Stimulated activated CD4-positive, alpha-beta T cell treated with anti-CD3 and anti-CD28 coated beads, Interleukin-4, amount 100 ng/mL, for 4 hours (primary cell): Measurements from ENCODE around the gene SPAST.
"Not testable (repeated sequence)": the region's sequence is repeated elsewhere in the genome, so short reads cannot be mapped to it uniquely, and the experiment has no call there.

Experiments
- DNase-seq, 2 experiments: peaks; one replicate each; pipeline ENCODE4 v3.0.0-alpha.2; 2020

Gene SPAST

GRCh38 chr2:32128636-32129035 lies 65.3 kb downstream of the SPAST start:
- DNase-seq, result no peak

GRCh38 chr2:32129086-32129485 lies 65.7 kb downstream of the SPAST start:
- no peak for DNase-seq

GRCh38 chr2:32135409-32135808 lies 72.1 kb downstream of the SPAST start:
- no peak for DNase-seq

DNA sequence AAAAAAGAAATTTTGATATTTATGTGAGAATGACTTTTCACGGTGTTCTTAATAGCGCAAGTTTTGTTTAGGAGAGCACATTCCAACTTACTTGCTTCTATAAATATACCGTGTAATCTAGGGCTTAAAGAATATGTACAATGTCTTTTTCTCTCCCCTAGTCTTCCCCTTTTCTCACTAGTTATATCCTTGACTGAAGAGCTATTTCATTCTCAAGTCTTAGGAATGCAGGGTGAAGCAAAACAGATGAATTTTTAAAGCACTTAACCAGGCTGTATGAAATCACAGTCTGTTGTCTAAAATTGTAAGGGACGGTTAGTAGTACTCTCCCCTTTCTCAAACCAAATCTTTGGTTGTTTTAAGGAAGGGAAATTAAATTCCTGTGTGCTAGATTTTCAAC lies 72.7 kb downstream of the SPAST start:
- DNase-seq, result no peak

DNA sequence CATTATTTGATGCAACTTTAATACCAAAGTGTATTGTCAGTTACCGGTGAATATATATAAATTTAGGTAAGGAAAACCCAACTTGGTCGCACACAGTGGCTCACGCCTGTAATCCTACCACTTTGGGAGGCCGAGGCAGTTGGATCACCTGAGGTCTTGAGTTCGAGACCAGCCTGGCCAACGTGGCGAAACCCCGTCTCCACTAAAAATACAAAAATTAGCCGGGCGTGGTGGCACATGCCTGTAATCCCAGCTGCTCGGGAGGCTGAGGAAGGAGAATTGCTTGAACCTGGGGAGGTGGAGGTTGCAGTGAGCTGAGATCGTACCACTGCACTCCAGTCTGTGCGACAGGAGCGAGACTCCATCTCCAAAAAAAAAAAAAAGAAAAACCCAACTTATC lies 88.2 kb downstream of the SPAST start:
- DNase-seq, result not testable (repeated sequence)

- DNase-seq, result no peak
Measured at GRCh38 chr2:32159678-32160077, 96.3 kb downstream of the SPAST start.

DNA sequence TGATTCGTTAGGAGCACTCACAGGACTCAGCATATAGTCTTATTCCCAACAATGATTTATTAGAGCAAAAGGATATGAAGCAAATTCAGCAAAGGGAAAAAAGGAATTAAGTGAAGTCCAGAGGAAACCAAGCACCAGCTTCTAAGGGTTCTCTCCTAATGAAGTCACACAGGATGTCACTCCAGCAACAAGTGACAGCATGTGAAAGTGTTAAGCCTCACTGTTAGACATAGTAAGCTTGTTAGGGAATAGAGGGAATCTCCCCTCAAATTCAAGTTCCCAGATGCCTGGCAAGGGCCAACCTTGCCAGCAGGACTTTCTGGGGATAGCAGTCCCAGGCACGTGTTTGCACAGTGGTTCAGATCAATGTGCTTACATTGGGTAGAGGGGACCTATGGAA lies 97.9 kb downstream of the SPAST start:
- no peak for DNase-seq

DNA sequence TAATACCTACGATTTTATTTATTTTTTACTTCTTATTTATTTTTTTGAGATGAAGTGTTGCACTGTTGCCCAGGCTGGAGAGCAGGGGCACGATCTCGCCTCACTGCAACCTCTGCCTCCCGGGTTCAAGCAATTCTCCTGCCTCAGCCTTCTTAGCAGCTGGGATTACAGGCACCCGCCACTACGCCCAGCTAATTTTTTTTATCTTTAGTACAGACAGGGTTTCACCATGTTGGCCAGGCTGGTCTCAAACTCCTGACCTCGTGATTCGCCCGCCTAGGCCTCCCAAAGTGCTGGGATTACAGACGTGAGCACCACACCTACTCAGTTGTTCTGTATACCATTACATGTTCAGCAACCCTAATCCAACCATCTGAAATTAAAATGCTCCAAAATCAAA lies 100.9 kb downstream of the SPAST start:
- not testable (repeated sequence) for DNase-seq

GRCh38 chr2:32165027-32165347 lies 101.6 kb downstream of the SPAST start:
- DNase-seq, result not testable (repeated sequence)

DNA sequence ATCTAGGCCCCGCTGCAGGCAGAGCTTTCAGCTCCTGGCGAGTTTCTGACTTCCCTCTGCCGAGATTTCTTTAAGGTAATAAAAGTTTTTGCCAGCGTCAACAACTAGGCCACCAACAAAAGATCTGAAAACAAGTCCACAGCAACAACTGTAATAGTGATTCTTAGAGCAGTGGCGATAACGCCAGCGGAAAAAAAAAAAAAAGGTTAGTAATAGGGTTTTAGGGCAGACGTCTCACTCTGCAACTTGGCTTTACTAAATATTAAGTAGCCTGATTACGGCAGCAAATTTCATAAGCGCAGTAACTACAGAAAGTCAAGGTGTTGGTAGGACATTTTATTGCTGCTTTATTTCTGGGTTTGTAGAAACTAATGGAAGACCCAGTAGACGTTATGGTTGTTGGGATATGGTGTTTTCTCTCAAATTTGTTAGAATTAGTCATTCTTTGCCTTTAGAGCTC lies 102.8 kb downstream of the SPAST start:
- no peak for DNase-seq

GRCh38 chr2:32168513-32168912 lies 105.2 kb downstream of the SPAST start:
- no peak for DNase-seq

- DNase-seq, result no peak
Measured at GRCh38 chr2:32172870-32173269, 109.5 kb downstream of the SPAST start.

DNA sequence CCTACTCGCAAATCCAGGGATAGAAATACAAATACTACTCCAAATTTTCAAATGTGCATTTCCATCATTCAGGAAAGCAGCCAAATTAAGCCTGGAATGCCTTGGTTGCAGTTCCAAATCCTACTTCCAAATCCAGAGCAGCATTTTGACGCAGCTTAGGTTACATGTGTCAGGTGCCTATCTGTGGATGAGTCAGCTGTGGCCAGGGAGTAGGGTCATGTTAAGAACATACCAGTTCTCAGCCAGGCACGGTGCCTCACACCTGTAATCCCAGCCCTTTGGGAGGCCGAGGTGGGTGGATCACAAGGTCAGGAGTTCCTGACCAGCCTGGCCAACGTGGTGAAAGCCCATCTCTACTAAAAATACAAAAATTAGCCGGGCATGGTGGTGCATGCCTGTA lies 119.3 kb downstream of the SPAST start:
- DNase-seq, result no peak

GRCh38 chr2:32189011-32189410 lies 125.7 kb downstream of the SPAST start:
- no peak for DNase-seq

DNA sequence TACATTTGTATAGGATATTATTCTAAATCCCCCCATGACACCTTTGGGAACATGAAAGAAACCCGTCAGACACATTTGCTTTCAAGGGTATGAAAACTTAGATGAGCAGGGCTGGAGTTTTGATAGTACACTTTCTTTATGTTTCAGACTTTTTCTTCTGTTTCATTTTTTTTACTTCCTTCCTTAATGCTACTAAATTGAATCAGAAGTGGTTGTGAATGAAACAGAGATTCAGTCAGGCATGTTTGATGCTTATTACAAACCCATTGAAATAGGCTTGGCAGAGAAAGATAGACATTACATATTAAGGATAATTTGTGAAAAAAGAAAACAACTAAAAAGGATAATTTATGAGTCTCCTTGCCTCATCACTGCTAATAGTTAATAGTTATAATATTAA lies 129.1 kb downstream of the SPAST start:
- no peak for DNase-seq

GRCh38 chr2:32200814-32201213 lies 137.5 kb downstream of the SPAST start:
- no peak for DNase-seq

DNA sequence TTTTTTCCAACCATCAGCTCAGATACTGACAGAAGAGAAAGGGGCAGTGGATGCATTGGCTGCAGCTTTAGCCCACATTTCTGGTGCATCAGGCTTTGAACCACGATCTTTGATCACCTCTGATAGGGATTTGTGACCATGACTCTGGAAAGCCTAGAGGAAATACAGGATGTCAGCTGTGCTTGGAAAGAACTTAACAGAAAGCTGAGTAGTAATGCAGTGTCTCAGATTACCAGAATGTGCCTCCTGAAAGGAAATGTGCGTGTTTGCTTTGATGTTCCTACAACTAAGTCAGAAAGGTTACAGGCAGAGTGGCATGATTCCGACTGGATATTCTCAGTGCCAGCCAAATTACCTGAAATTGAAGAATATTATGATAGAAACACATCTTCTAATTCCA lies 140.1 kb downstream of the SPAST start:
- not testable (repeated sequence) for DNase-seq
